Common myeloid progenitor, CD34-positive (primary cell): ENCODE results near the gene ATOSA.
A peak's percentile ranks its signal among the peaks of the same experiment; 100 is the strongest.

Source experiments
- CTCF ChIA-PET: fragments of 350-600 bp; sonication (Branson Sonifier 250); formaldehyde crosslinking; loops from one replicate; lab custom pipeline; 2021; ENCODE audit warnings: antibody characterized with exemption; lab: Charles Lee
- POLR2A ChIA-PET: fragments of 350-600 bp; sonication (Branson Sonifier 250); formaldehyde crosslinking; loops from one replicate; lab custom pipeline; 2021; ENCODE audit warnings: antibody characterized with exemption; lab: Charles Lee
- DNase-seq, 3 donors: peaks; one replicate each; pipeline versions ENCODE4 v3.0.0 to v3.0.0-alpha.2; 2013
- H3K27ac ChIP-seq, 2 experiments: 1 replicate in 1 of 2; 2 replicates in 1 of 2; pipeline ENCODE4 v1.7.0; 2013; ENCODE audit warnings: inconsistent platforms in 2 of 2, low read length in 2 of 2, mild to moderate bottlenecking in 2 of 2, low read depth in 1 of 2, moderate library complexity in 1 of 2; ENCODE audit not compliant: severe bottlenecking in 2 of 2, insufficient read depth in 1 of 2, poor library complexity in 1 of 2
- H3K27me3 ChIP-seq, 5 experiments: replicated peaks in 2 of 5; 1 replicate in 3 of 5; 2 replicates in 2 of 5; pipeline versions ENCODE4 v1.6.1 to v1.7.0; 2013; ENCODE audit warnings: low read length in 4 of 5, mild to moderate bottlenecking in 2 of 5, moderate library complexity in 2 of 5, inconsistent platforms in 1 of 5; ENCODE audit not compliant: insufficient read depth in 5 of 5, control insufficient read depth in 4 of 5
- H3K36me3 ChIP-seq, 4 experiments: 1 replicate in 2 of 4; 2 replicates in 2 of 4; pipeline versions ENCODE4 v1.6.1 to v1.7.0; 2013; ENCODE audit warnings: low read length in 3 of 4, control low read depth in 1 of 4, mild to moderate bottlenecking in 1 of 4; ENCODE audit not compliant: control insufficient read depth in 4 of 4, insufficient read depth in 4 of 4
- H3K4me1 ChIP-seq, 4 experiments: 1 replicate in 3 of 4; 2 replicates in 1 of 4; pipeline versions ENCODE4 v1.6.1 to v1.7.1; 2013; ENCODE audit warnings: low read length in 3 of 4, mild to moderate bottlenecking in 3 of 4, control low read depth in 1 of 4, inconsistent platforms in 1 of 4, moderate library complexity in 1 of 4; ENCODE audit not compliant: control insufficient read depth in 4 of 4, insufficient read depth in 4 of 4; ENCODE audit errors: control extremely low read depth in 1 of 4
- H3K4me3 ChIP-seq, 7 experiments: 1 replicate in 4 of 7; 2 replicates in 3 of 7; pipeline versions ENCODE4 v1.5.1 to v1.7.0; 2013; ENCODE audit warnings: mild to moderate bottlenecking in 7 of 7, low read length in 6 of 7, moderate library complexity in 6 of 7, inconsistent platforms in 2 of 7, low read depth in 2 of 7, control low read depth in 1 of 7; ENCODE audit not compliant: insufficient read depth in 4 of 7, control insufficient read depth in 1 of 7; ENCODE audit errors: extremely low read depth in 1 of 7
- H3K9me3 ChIP-seq, 5 experiments: 1 replicate in 4 of 5; 2 replicates in 1 of 5; pipeline versions ENCODE4 v1.6.1 to v1.7.1; 2013; ENCODE audit warnings: low read length in 4 of 5, mild to moderate bottlenecking in 2 of 5, inconsistent platforms in 1 of 5, low read depth in 1 of 5, moderate library complexity in 1 of 5; ENCODE audit not compliant: control insufficient read depth in 4 of 5, insufficient read depth in 2 of 5; ENCODE audit errors: control extremely low read depth in 1 of 5
- WGBS: methylation state at CpG from one replicate; pipeline ENCODE4 v1.1.5; 2013; ENCODE audit not compliant: insufficient coverage; 5-methylcytosine and 5-hydroxymethylcytosine counted together

The ATOSA gene

GRCh38 chr15:52689562-52689961 lies 10.4 kb upstream of the ATOSA start:
- no peak for DNase-seq
- no peak overlapping the region for H3K27ac ChIP-seq
- peaks cover 0 to 5% (median 0%) of the 10 kb centered on the region in 4 experiments for H3K4me1 ChIP-seq
- no peaks in the 10 kb centered on the region for H3K36me3 ChIP-seq
- ChIA-PET CTCF (no interaction called here), POLR2A (no interaction called here)
- 100% methylated on average over 1 of the region's 1 CpG for WGBS
- no peak overlapping the region for H3K4me3 ChIP-seq
- H3K27me3 ChIP-seq: no peaks in the 10 kb centered on the region
- H3K9me3 ChIP-seq: no peaks in the 10 kb centered on the region

DNA sequence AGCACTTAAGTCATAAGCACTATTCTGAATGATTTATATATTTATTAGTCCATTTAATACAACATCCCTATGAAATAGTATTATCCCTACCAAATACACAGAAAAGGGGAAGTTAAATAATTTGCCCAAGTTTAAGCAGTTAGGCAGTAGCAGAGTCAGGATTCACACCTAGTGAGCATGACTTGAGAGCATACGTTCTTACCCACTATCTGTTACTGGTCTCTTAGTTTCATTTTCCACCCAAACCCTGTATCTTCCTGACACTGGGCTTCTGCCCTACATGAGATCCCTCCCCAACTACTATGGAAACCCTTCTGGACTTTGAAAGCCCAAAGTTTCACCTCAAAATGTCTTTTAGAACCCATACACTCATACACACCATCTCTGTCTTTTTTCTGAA lies 4.4 kb upstream of the ATOSA start:
- peak in 2 of 3 donors; percentile 65 to 76 for DNase-seq

DNA sequence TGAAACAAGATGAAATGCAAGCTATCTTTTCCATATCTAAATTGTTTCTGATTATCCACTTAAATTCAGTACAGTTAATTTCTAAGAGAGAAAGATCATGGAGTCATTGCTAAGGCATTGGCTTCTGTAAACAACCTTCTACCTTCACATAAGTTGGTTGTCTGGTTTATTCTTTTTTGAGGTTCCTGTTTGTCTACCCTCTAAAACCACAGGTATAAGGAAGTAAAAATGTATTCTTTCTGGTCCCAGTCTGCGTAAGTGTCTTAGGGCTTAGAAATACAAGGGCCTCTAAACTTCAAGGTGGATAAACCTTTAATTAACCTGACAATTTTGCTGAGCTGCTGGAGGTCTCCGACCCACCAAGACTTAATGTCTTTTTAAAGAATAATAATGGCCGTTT lies 3.6 kb upstream of the ATOSA start:
- peak; percentile 57 to 88 (median 85) for DNase-seq
- H3K4me3 ChIP-seq: no peak overlapping the region
- no peak overlapping the region for H3K27ac ChIP-seq
- CTCF ChIA-PET: interaction anchor here (1.1 to 1.2 kb wide), 2 partner anchors 12 to 429 kb away, joined by 3 to 5 read pairs; no protein-coding TSS in a partner anchor
- no peaks in the 10 kb centered on the region for H3K27me3 ChIP-seq
- peaks cover 12 to 26% (median 16%) of the 10 kb centered on the region in 4 experiments for H3K4me1 ChIP-seq
- no peaks in the 10 kb centered on the region for H3K9me3 ChIP-seq
- POLR2A ChIA-PET: no interaction called here
- WGBS: no CpG with 5 or more reads among the region's 3 CpGs
- no peaks in the 10 kb centered on the region for H3K36me3 ChIP-seq

More for the DNA sequence above, 4.4 kb upstream of the ATOSA start:
- Histone ChIP-seq H3K4me1 (peaks cover 8 to 21% (median 16%) of the 10 kb centered on the region in 4 experiments), H3K36me3 (no peaks in the 10 kb centered on the region), H3K4me3 (no peak overlapping the region), H3K27ac (no peak overlapping the region), H3K9me3 (no peaks in the 10 kb centered on the region), H3K27me3 (no peaks in the 10 kb centered on the region)
- POLR2A ChIA-PET: no interaction called here
- WGBS: 0% methylated on average over 1 of the region's 1 CpG
- CTCF ChIA-PET: interaction anchor here (1.1 to 2.4 kb wide), 4 partner anchors 12 to 430 kb away, joined by 3 to 6 read pairs (median 4); no protein-coding TSS in a partner anchor

DNA sequence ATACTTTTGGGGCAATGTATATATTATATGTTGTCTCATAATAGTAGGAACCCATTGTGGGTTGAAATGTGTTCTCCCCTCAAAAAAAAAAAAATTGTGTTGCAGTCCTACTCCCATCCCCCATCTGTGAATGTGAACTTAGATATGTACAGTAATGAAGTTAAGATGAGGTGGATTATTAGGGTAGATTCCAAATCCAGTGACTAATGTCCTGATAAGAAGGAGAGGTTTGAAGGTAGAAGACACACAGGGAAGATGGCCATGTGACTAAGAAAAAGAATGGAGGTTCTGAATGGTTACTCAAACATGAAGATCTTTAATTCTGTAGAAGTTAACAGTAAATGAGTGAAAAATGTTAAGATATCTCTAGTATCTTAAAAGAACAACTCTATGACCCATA lies 3.0 kb upstream of the ATOSA start:
- no peak for DNase-seq
- no peak overlapping the region for H3K27ac ChIP-seq
- ChIA-PET POLR2A (no interaction called here), CTCF (interaction anchor here (1.1 to 1.2 kb wide), 2 partner anchors 11 to 429 kb away, joined by 3 to 5 read pairs; no protein-coding TSS in a partner anchor)
- H3K9me3 ChIP-seq: no peaks in the 10 kb centered on the region
- H3K4me3 ChIP-seq: no peak overlapping the region
- no peaks in the 10 kb centered on the region for H3K27me3 ChIP-seq
- peaks cover 17 to 32% (median 22%) of the 10 kb centered on the region in 4 experiments for H3K4me1 ChIP-seq
- H3K36me3 ChIP-seq: no peaks in the 10 kb centered on the region

- CTCF ChIA-PET: no interaction called here
- H3K4me1 ChIP-seq: peaks cover 23 to 39% (median 26%) of the 10 kb centered on the region in 4 experiments
- peaks cover 0 to 3% (median 0%) of the 10 kb centered on the region in 4 experiments for H3K36me3 ChIP-seq
- no CpG with 5 or more reads among the region's 3 CpGs for WGBS
- no peak overlapping the region for H3K4me3 ChIP-seq
- no peaks in the 10 kb centered on the region for H3K9me3 ChIP-seq
- no peak overlapping the region for H3K27ac ChIP-seq
- POLR2A ChIA-PET: no interaction called here
- no peak for DNase-seq
- H3K27me3 ChIP-seq: no peaks in the 10 kb centered on the region
Observed at GRCh38 chr15:52681441-52681840, 2.3 kb upstream of the ATOSA start.

- DNase-seq: no peak
- H3K36me3 ChIP-seq: peaks cover 0 to 5% (median 0%) of the 10 kb centered on the region in 4 experiments
- CTCF ChIA-PET: no interaction called here
- H3K4me3 ChIP-seq: no peak overlapping the region
- peaks cover 23 to 40% (median 30%) of the 10 kb centered on the region in 4 experiments for H3K4me1 ChIP-seq
- no peaks in the 10 kb centered on the region for H3K27me3 ChIP-seq
- H3K27ac ChIP-seq: no peak overlapping the region
- POLR2A ChIA-PET: no interaction called here
- no peaks in the 10 kb centered on the region for H3K9me3 ChIP-seq
Observed at GRCh38 chr15:52680761-52681160, 1.6 kb upstream of the ATOSA start.

GRCh38 chr15:52680041-52680391 lies 828 bp upstream of the ATOSA start:
- peak in 2 of 3 donors; percentile 21 to 45 for DNase-seq
- Histone ChIP-seq H3K27ac (no peak overlapping the region), H3K27me3 (no peaks in the 10 kb centered on the region), H3K4me1 (peaks cover 23 to 40% (median 30%) of the 10 kb centered on the region in 4 experiments), H3K36me3 (peaks cover 0 to 8% (median 2%) of the 10 kb centered on the region in 4 experiments), H3K9me3 (no peaks in the 10 kb centered on the region), H3K4me3 (peak overlapping the region in 5 of 7 experiments; percentile 12 to 95 (median 94))
- ChIA-PET POLR2A (interaction anchor here (0.7 to 1.8 kb wide), 4 partner anchors 10 to 34 kb away, joined by 3 to 6 read pairs (median 4); no protein-coding TSS in a partner anchor), CTCF (interaction anchor here (0.5 to 1.2 kb wide), 3 partner anchors 8 to 36 kb away, joined by 3 to 4 read pairs (median 3); no protein-coding TSS in a partner anchor)
- no CpG with 5 or more reads among the region's 3 CpGs for WGBS
